SU-DHL-6 (cell line): ENCODE data around the gene CNTN5.

Experiments used
- H2AFZ ChIP-seq: fragments of 200-600 bp; sonication (generic); 2 replicates; pipeline ENCODE4 v1.6.1; 2014; ENCODE audit warnings: low read depth, mild to moderate bottlenecking, moderate library complexity, mixed read lengths, antibody characterized with exemption, low read length; ENCODE audit not compliant: severe bottlenecking
- H3F3A ChIP-seq: fragments of 200-600 bp; shearing (Covaris generic); 2 replicates; pipeline ENCODE4 v1.6.0; 2016; ENCODE audit warnings: antibody characterized with exemption, mild to moderate bottlenecking; ENCODE audit not compliant: insufficient read depth
- H3K27ac ChIP-seq: fragments of 200-600 bp; sonication (generic); 2 replicates; pipeline ENCODE4 v1.5.1; 2016; ENCODE audit warnings: low read depth, mild to moderate bottlenecking, low read length, moderate library complexity, mixed read lengths
- H3K27me3 ChIP-seq: fragments of 200-600 bp; sonication (generic), shearing (Covaris generic); 2 replicates; pipeline ENCODE4 v1.6.0; 2014; ENCODE audit warnings: mild to moderate bottlenecking, low read length
- H3K36me3 ChIP-seq: fragments of 200-600 bp; sonication (generic); 2 replicates; pipeline ENCODE4 v1.6.1; 2014; ENCODE audit warnings: mild to moderate bottlenecking, low read length, mixed read lengths
- H3K4me2 ChIP-seq: fragments of 300-600, 200-600 bp; shearing (Covaris generic), sonication (generic); 2 replicates; pipeline ENCODE4 v1.6.0; 2014; ENCODE audit warnings: low read length, low read depth, mild to moderate bottlenecking; ENCODE audit not compliant: poor library complexity, severe bottlenecking
- H3K4me3 ChIP-seq: fragments of 200-600 bp; sonication (generic); 2 replicates; pipeline ENCODE4 v1.5.1; 2014; ENCODE audit warnings: antibody characterized with exemption, low read length, mild to moderate bottlenecking, mixed read lengths; ENCODE audit not compliant: insufficient read depth, poor library complexity, severe bottlenecking
- H3K79me2 ChIP-seq: fragments of 200-600 bp; sonication (generic); 2 replicates; pipeline ENCODE4 v1.6.1; 2014; ENCODE audit warnings: mild to moderate bottlenecking, low read length, moderate library complexity; ENCODE audit not compliant: insufficient read depth
- H3K9ac ChIP-seq: fragments of 200-600 bp; sonication (generic); 2 replicates; pipeline ENCODE4 v1.7.0; 2014; ENCODE audit warnings: mild to moderate bottlenecking, low read length
- H3K9me2 ChIP-seq: fragments of 200-600 bp; sonication (generic); replicated peaks from 2 replicates; pipeline ENCODE4 v1.6.1; 2014; ENCODE audit warnings: low read length; ENCODE audit not compliant: insufficient read depth
- H3K9me3 ChIP-seq: fragments of 200-600 bp; sonication (generic); 2 replicates; pipeline ENCODE4 v1.6.1; 2014; ENCODE audit warnings: low read length, mixed read lengths; ENCODE audit not compliant: insufficient read depth
- H4K20me1 ChIP-seq: fragments of 200-600 bp; sonication (generic); 2 replicates; pipeline ENCODE4 v1.6.1; 2014; ENCODE audit warnings: low read depth, mild to moderate bottlenecking, antibody characterized with exemption, low read length, moderate library complexity, mixed read lengths
- CTCF ChIP-seq: fragments of 200-600 bp; sonication (generic); IDR thresholded peaks from one replicate; pipeline ENCODE4 v1.5.1; 2017; ENCODE audit warnings: antibody characterized with exemption, mild to moderate bottlenecking, low read length, moderate library complexity; ENCODE audit not compliant: insufficient read depth, poor library complexity, severe bottlenecking
- EZH2phosphoT487 ChIP-seq: fragments of 200-600 bp; sonication (generic), shearing (Covaris generic); conservative IDR thresholded peaks from 2 replicates; pipeline ENCODE4 v1.6.1; 2018; ENCODE audit warnings: mild to moderate bottlenecking, antibody characterized with exemption, low read length, moderate library complexity, mixed read lengths

Gene CNTN5

GRCh38 chr11:99742501-99742900 lies 721.8 kb downstream of the CNTN5 start:
- H3K9me2 ChIP-seq: no peaks in the 10 kb centered on the region
- no peak overlapping the region for H3K4me2 ChIP-seq
- H3K4me3 ChIP-seq: no peak overlapping the region
- no peaks in the 10 kb centered on the region for H3K79me2 ChIP-seq
- H3K9me3 ChIP-seq: no peaks in the 10 kb centered on the region
- H3K9ac ChIP-seq: no peak overlapping the region
- H3K36me3 ChIP-seq: no peaks in the 10 kb centered on the region
- no peak overlapping the region for H3K27ac ChIP-seq
- no peaks in the 10 kb centered on the region for H3F3A ChIP-seq
- H4K20me1 ChIP-seq: no peaks in the 10 kb centered on the region
- TF ChIP-seq CTCF (no peak), EZH2phosphoT487 (no peak)
- H3K27me3 ChIP-seq: no peaks in the 10 kb centered on the region
- no peak overlapping the region for H2AFZ ChIP-seq

GRCh38 chr11:99759787-99760186 lies 739.0 kb downstream of the CNTN5 start:
- Histone ChIP-seq H3K36me3 (no peaks in the 10 kb centered on the region), H3F3A (no peaks in the 10 kb centered on the region), H3K9me3 (no peaks in the 10 kb centered on the region), H3K4me3 (no peak overlapping the region), H3K27me3 (no peaks in the 10 kb centered on the region), H3K4me2 (no peak overlapping the region), H3K9ac (no peak overlapping the region), H2AFZ (no peak overlapping the region), H4K20me1 (no peaks in the 10 kb centered on the region), H3K27ac (no peak overlapping the region), H3K9me2 (no peaks in the 10 kb centered on the region), H3K79me2 (no peaks in the 10 kb centered on the region)
- TF ChIP-seq EZH2phosphoT487 (no peak), CTCF (no peak)

- Histone ChIP-seq H3K9me3 (no peaks in the 10 kb centered on the region), H3K79me2 (no peaks in the 10 kb centered on the region), H3K27me3 (no peaks in the 10 kb centered on the region), H2AFZ (no peak overlapping the region), H4K20me1 (no peaks in the 10 kb centered on the region), H3K4me3 (no peak overlapping the region), H3K4me2 (no peak overlapping the region), H3K9me2 (no peaks in the 10 kb centered on the region), H3K27ac (no peak overlapping the region), H3K9ac (no peak overlapping the region), H3F3A (no peaks in the 10 kb centered on the region), H3K36me3 (no peaks in the 10 kb centered on the region)
- TF ChIP-seq CTCF (no peak), EZH2phosphoT487 (no peak)
These were observed 746.1 kb downstream of the CNTN5 start for GRCh38 chr11:99766811-99767210.
